ENCODE results near the gene SLC4A4. TPM values are rescaled to one million over a fixed set of nuclear protein-coding genes. Genes with fewer than 3 reads are reported as not detected.

SLC4A4 gene
- polyA plus RNA-seq, 1 donor (not counting 4 experiments of a cell fraction or from before 2014, with no cell fraction given): 0.29 TPM

DNA sequence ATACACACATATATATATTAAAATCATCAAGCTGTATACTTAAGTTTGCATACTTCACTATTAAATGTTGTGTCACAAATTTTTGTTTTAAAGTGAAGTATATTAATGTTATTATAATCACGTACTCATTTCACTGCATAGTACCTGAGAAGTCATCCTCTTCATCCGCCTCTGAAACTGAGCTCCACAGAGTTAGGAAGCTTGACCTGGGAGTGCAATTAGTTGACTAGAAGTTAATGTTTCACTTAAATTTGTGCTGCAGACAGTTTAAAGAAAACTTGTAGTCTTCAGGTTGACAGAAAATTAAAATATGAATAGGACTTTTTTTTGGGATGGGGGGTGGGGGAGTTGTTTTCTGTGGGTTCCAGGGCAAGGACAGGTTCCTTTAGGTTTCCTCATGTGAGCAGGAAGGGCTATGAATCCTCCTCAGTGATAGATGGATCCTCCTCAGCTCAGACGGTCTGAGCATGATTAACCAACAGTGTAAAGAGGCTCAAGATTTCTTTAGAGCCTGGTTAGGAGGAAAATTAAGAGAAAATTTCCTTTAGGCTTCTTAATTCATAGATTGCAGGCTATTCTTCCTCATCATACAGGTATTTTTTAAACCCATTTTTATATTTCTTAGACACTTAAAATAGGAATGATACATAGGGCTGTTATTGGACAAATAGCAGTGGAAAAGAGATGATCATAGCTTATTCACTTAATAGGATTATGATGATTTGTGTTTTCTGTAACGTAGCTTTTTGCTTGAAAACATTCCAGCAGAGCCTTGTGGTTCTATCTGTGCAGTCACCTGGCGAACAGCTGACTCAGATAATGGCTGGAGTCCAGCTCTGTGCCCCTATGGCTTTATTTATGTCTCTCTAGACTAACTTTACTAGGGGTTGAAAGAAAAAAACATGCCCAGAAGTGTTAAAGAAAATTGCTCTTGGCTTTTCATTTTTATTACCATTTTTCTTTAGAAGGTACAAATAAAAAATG, 102.7 kb downstream of the SLC4A4 start:
- no peaks in the 10 kb centered on the region for H3K9me1 ChIP-seq (ENCODE audit: control insufficient read depth, extremely low read depth, insufficient read depth, low read length)
- TF ChIP-seq EZH2 (IDR thresholded peaks at IDR 0.05; ENCODE audit: low read length): no peak
- TF ChIP-seq, protein P1, sequence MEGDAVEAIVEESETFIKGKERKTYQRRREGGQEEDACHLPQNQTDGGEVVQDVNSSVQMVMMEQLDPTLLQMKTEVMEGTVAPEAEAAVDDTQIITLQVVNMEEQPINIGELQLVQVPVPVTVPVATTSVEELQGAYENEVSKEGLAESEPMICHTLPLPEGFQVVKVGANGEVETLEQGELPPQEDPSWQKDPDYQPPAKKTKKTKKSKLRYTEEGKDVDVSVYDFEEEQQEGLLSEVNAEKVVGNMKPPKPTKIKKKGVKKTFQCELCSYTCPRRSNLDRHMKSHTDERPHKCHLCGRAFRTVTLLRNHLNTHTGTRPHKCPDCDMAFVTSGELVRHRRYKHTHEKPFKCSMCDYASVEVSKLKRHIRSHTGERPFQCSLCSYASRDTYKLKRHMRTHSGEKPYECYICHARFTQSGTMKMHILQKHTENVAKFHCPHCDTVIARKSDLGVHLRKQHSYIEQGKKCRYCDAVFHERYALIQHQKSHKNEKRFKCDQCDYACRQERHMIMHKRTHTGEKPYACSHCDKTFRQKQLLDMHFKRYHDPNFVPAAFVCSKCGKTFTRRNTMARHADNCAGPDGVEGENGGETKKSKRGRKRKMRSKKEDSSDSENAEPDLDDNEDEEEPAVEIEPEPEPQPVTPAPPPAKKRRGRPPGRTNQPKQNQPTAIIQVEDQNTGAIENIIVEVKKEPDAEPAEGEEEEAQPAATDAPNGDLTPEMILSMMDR (optimal IDR thresholded peaks at IDR 0.05 in 1 of 3, IDR thresholded peaks at IDR 0.05 in 1 of 3, conservative IDR thresholded peaks at IDR 0.05 in 1 of 3; ENCODE audit: extremely low read depth in 1 of 3, insufficient read depth in 2 of 3, low read length in 3 of 3): no peak
- no peak overlapping the region for H3K4me2 ChIP-seq (ENCODE audit: control insufficient read depth, extremely low read depth, insufficient read depth, low read depth, low read length)
- no peaks in the 10 kb centered on the region for H3K9me3 ChIP-seq (ENCODE audit: control insufficient read depth, low read depth, low read length)
- dilution Hi-C loops (cut with MboI; ENCODE audit: extremely low pct_ligation_motif_present, low sequenced_read_pairs): no loop called here
- H3K36me3 ChIP-seq (ENCODE audit: control insufficient read depth in 2 of 2, extremely low read depth in 1 of 2, insufficient read depth in 2 of 2, low read length in 2 of 2): no peaks in the 10 kb centered on the region
- no peak overlapping the region for H2AFZ ChIP-seq (ENCODE audit: control insufficient read depth, low read length)
- no peaks in the 10 kb centered on the region for H3K27me3 ChIP-seq (ENCODE audit: control insufficient read depth, extremely low read depth, insufficient read depth, low read length)
- H3K79me2 ChIP-seq (ENCODE audit: control insufficient read depth, insufficient read depth, low read length): no peaks in the 10 kb centered on the region
- H3K9ac ChIP-seq (ENCODE audit: control insufficient read depth, extremely low read depth, insufficient read depth, low read length): no peak overlapping the region
- H3K27ac ChIP-seq (ENCODE audit: control insufficient read depth, insufficient read depth, low read length): no peak overlapping the region
- FAIRE-seq (no peak), DNase-seq (ENCODE audit: low read depth, low spot score) (no peak)
- no peaks in the 10 kb centered on the region for H3K4me1 ChIP-seq (ENCODE audit: control insufficient read depth, extremely low read depth, insufficient read depth, low read length)
- no peak overlapping the region for H3K4me3 ChIP-seq (ENCODE audit: control insufficient read depth in 2 of 3, extremely low read depth in 1 of 3, insufficient read depth in 2 of 3, low read depth in 1 of 3, low read length in 3 of 3)
- H4K20me1 ChIP-seq (ENCODE audit: control insufficient read depth, extremely low read depth, insufficient read depth, low read length): no peaks in the 10 kb centered on the region

DNA sequence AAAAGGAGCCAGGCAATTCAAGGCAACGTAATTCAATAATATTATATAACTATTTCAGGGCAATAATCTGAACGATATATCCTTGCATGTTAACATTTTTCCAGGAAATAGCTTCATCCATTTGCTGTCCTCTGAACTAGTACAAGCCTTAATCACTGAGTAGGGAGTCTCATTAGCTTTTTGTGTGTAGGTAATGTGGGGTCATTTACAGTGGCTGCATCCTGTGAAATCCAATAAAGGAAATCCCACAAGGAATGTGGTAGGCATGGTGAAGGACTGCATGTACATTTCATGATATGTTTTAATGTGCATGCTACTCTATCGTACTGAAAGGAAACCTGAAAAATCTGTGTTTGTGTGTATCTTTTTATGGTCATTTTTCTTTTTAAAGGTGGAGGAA, 103.5 kb downstream of the SLC4A4 start:
- H3K4me2 ChIP-seq (ENCODE audit: control insufficient read depth, extremely low read depth, insufficient read depth, low read depth, low read length): no peak overlapping the region
- no peaks in the 10 kb centered on the region for H4K20me1 ChIP-seq (ENCODE audit: control insufficient read depth, extremely low read depth, insufficient read depth, low read length)
- no peak overlapping the region for H3K4me3 ChIP-seq (ENCODE audit: control insufficient read depth in 2 of 3, extremely low read depth in 1 of 3, insufficient read depth in 2 of 3, low read depth in 1 of 3, low read length in 3 of 3)
- H3K4me1 ChIP-seq (ENCODE audit: control insufficient read depth, extremely low read depth, insufficient read depth, low read length): no peaks in the 10 kb centered on the region
- H3K36me3 ChIP-seq (ENCODE audit: control insufficient read depth in 2 of 2, extremely low read depth in 1 of 2, insufficient read depth in 2 of 2, low read length in 2 of 2): no peaks in the 10 kb centered on the region
- no peak overlapping the region for H3K9ac ChIP-seq (ENCODE audit: control insufficient read depth, extremely low read depth, insufficient read depth, low read length)
- H2AFZ ChIP-seq (ENCODE audit: control insufficient read depth, low read length): no peak overlapping the region
- no peaks in the 10 kb centered on the region for H3K27me3 ChIP-seq (ENCODE audit: control insufficient read depth, extremely low read depth, insufficient read depth, low read length)
- FAIRE-seq: no peak
- no peaks in the 10 kb centered on the region for H3K79me2 ChIP-seq (ENCODE audit: control insufficient read depth, insufficient read depth, low read length)
- DNase-seq (ENCODE audit: low read depth, low spot score): no peak
- H3K9me1 ChIP-seq (ENCODE audit: control insufficient read depth, extremely low read depth, insufficient read depth, low read length): no peaks in the 10 kb centered on the region
- dilution Hi-C loops (cut with MboI; ENCODE audit: extremely low pct_ligation_motif_present, low sequenced_read_pairs): no loop called here
- no peaks in the 10 kb centered on the region for H3K9me3 ChIP-seq (ENCODE audit: control insufficient read depth, low read depth, low read length)
- TF ChIP-seq EZH2 (IDR thresholded peaks at IDR 0.05; ENCODE audit: low read length): no peak
- TF ChIP-seq, protein P1 (optimal IDR thresholded peaks at IDR 0.05 in 1 of 3, IDR thresholded peaks at IDR 0.05 in 1 of 3, conservative IDR thresholded peaks at IDR 0.05 in 1 of 3; ENCODE audit: extremely low read depth in 1 of 3, insufficient read depth in 2 of 3, low read length in 3 of 3): no peak
- no peak overlapping the region for H3K27ac ChIP-seq (ENCODE audit: control insufficient read depth, insufficient read depth, low read length)
